NCI-H748 (cell line): Measurements from ENCODE around the gene INO80D.

Source experiments
- DNase-seq: peaks from one replicate; lab custom pipeline; 2025; ENCODE audit not compliant: unreplicated experiment; lab: John Stamatoyannopoulos, UW

Gene INO80D

GRCh38 chr2:205946226-205946625, 139.7 kb downstream of the INO80D start:
- DNase-seq = no peak
